Endothelial cell of umbilical vein (primary cell): ENCODE results near the gene KATNB1. TPM values are rescaled to one million over a fixed set of nuclear protein-coding genes. Genes with fewer than 3 reads are reported as not detected.

ENCODE experiments used
- BruUV-seq: library from RNA; stranded (reverse); fragments of 400-500 nt; replicated peaks from 2 replicates; lab custom pipeline; 2021; lab: Mats Ljungman, UMichigan
- CTCF ChIA-PET: fragments of 300-600, 350-600 bp; sonication (Branson Sonifier 250); formaldehyde crosslinking; loops from one replicate; lab custom pipeline; 2021; ENCODE audit warnings: antibody characterized with exemption, inconsistent platforms; lab: Charles Lee
- POLR2A ChIA-PET: fragments of 300-600, 350-600 bp; sonication (Branson Sonifier 250); formaldehyde crosslinking; loops from one replicate; lab custom pipeline; 2021; ENCODE audit warnings: antibody characterized with exemption, inconsistent platforms; lab: Charles Lee
- DNase-seq: peaks from one replicate; pipeline ENCODE4 v3.0.0-alpha.2; 2011; ENCODE audit warnings: low read depth, low spot score
- FAIRE-seq: peaks from 2 replicates; lab custom pipeline; 2011; peaks lifted over from hg19 to GRCh38; lab: Jason Lieb, UNC
- H2AFZ ChIP-seq: 2 replicates; pipeline ENCODE4 v1.6.0; 2012; ENCODE audit warnings: low read depth, low read length, control low read depth, inconsistent platforms
- H3K27ac ChIP-seq: 2 replicates; pipeline ENCODE4 v1.5.1; 2011; ENCODE audit warnings: low read depth, mild to moderate bottlenecking, control low read depth, low read length, moderate library complexity; ENCODE audit not compliant: insufficient read depth
- H3K27me3 ChIP-seq, 2 experiments: 2 replicates each; pipeline versions ENCODE4 v1.6.0 to v1.6.1; 2011; ENCODE audit warnings: low read length in 2 of 2, mixed read lengths in 1 of 2; ENCODE audit not compliant: control insufficient read depth in 2 of 2, insufficient read depth in 2 of 2
- H3K36me3 ChIP-seq, 2 experiments: 2 replicates in 1 of 2; 3 replicates in 1 of 2; pipeline ENCODE4 v1.5.1; 2011; ENCODE audit warnings: low read length in 2 of 2, mild to moderate bottlenecking in 1 of 2, moderate library complexity in 1 of 2; ENCODE audit not compliant: control insufficient read depth in 2 of 2, insufficient read depth in 2 of 2; ENCODE audit errors: extremely low read depth in 1 of 2
- H3K4me1 ChIP-seq: 3 replicates; pipeline ENCODE4 v1.5.1; 2011; ENCODE audit warnings: mild to moderate bottlenecking, low read length; ENCODE audit not compliant: control insufficient read depth, insufficient read depth; ENCODE audit errors: extremely low read depth
- H3K4me2 ChIP-seq: 2 replicates; pipeline ENCODE4 v1.6.1; 2011; ENCODE audit warnings: low read length, control low read depth, mixed read lengths; ENCODE audit not compliant: insufficient read depth
- H3K4me3 ChIP-seq, 3 experiments: fragments of 200-600 bp in 1 of 3; sonication (generic), shearing (Covaris generic) in 1 of 3; replicated peaks in 1 of 3; 2 replicates each; pipeline ENCODE4 v1.5.1; 2011 to 2016; ENCODE audit warnings: control low read depth in 3 of 3, low read length in 3 of 3, mild to moderate bottlenecking in 2 of 3, inconsistent platforms in 1 of 3, low read depth in 1 of 3, moderate library complexity in 1 of 3; ENCODE audit not compliant: insufficient read depth in 1 of 3
- H3K79me2 ChIP-seq: 2 replicates; pipeline ENCODE4 v1.6.0; 2012; ENCODE audit warnings: low read length, inconsistent platforms; ENCODE audit not compliant: control insufficient read depth, insufficient read depth
- H3K9ac ChIP-seq: replicated peaks from 2 replicates; pipeline ENCODE3; 2011; ENCODE audit warnings: low read length, control low read depth; ENCODE audit not compliant: insufficient read depth; ENCODE audit errors: extremely low read depth
- H3K9me1 ChIP-seq: replicated peaks from 3 replicates; pipeline ENCODE4 v1.6.0; 2011; ENCODE audit warnings: mild to moderate bottlenecking, low read length; ENCODE audit not compliant: control insufficient read depth, insufficient read depth; ENCODE audit errors: extremely low read depth
- H3K9me3 ChIP-seq: replicated peaks from 2 replicates; pipeline ENCODE4 v1.5.1; 2012; ENCODE audit warnings: low read length, inconsistent platforms; ENCODE audit not compliant: control insufficient read depth, insufficient read depth
- H4K20me1 ChIP-seq: replicated peaks from 2 replicates; pipeline ENCODE3; 2011; ENCODE audit warnings: mild to moderate bottlenecking, low read length; ENCODE audit not compliant: control insufficient read depth, insufficient read depth; ENCODE audit errors: extremely low read depth
- EZH2 ChIP-seq: IDR thresholded peaks from 2 replicates; pipeline ENCODE4 v1.6.1; 2012; ENCODE audit warnings: borderline replicate concordance, low read depth, mild to moderate bottlenecking, moderate library complexity, low read length, inconsistent platforms; ENCODE audit not compliant: severe bottlenecking
- FOS ChIP-seq: IDR thresholded peaks from 2 replicates; pipeline ENCODE4 v1.6.1; 2011; ENCODE audit warnings: mild to moderate bottlenecking, low read length, moderate library complexity, borderline replicate concordance; ENCODE audit not compliant: insufficient read depth
- GATA2 ChIP-seq: IDR thresholded peaks from 2 replicates; pipeline ENCODE4 v1.7.0; 2011; ENCODE audit warnings: low read depth, mild to moderate bottlenecking, moderate library complexity, mixed read lengths, low read length; ENCODE audit not compliant: insufficient read length, insufficient read depth
- JUN ChIP-seq: IDR thresholded peaks from 2 replicates; pipeline ENCODE4 v1.6.1; 2011; ENCODE audit warnings: borderline replicate concordance, low read depth; ENCODE audit not compliant: insufficient read length, insufficient read depth
- MYC ChIP-seq: IDR thresholded peaks from one replicate; pipeline ENCODE4 v1.6.1; 2011; ENCODE audit warnings: mild to moderate bottlenecking, low read depth, low read length
- POLR2A ChIP-seq: IDR thresholded peaks from 2 replicates; pipeline ENCODE4 v1.6.1; 2012; ENCODE audit warnings: low read depth, mild to moderate bottlenecking, control low read depth, low read length
- POLR2AphosphoS5 ChIP-seq: IDR thresholded peaks from 2 replicates; pipeline ENCODE4 v1.6.1; 2012; ENCODE audit warnings: low read depth, mild to moderate bottlenecking, control low read depth, low read length, moderate library complexity; ENCODE audit not compliant: insufficient read depth
- dilution Hi-C: fragments of 300-500 bp; cut with MboI; formaldehyde crosslinking; loops from one replicate; pipeline ENCODE4 v1.15.0; 2019; ENCODE audit warnings: low sequenced_read_pairs; ENCODE audit not compliant: extremely low pct_ligation_motif_present
- intact Hi-C: fragments of 100-400 bp; cut with micrococcal nuclease; formaldehyde crosslinking; loops from one replicate; pipeline ENCODE4 v1.10.0; 2022
- polyA plus RNA-seq, 4 experiments: library from polyadenylated mRNA; depleted of rRNA in 3 of 4; stranded (reverse) in 3 of 4; unstranded in 1 of 4; fragments of >200 nt; gene quantifications; 2 replicates each; pipeline versions ENCODE4 v1.2.1 to v1.2.3, GENCODE V29; 2011 to 2012; ENCODE audit warnings: missing spikeins in 1 of 4
- total RNA-seq: library from RNA; stranded (reverse); gene quantifications from 2 replicates; pipeline ENCODE4 v1.2.3, GENCODE V29; 2021
- TF ChIP-seq, protein P1 (sequence below), 2 donors: IDR thresholded peaks; 1 replicate in 1 of 2; 2 replicates in 1 of 2; pipeline ENCODE4 v1.5.1; 2011; ENCODE audit warnings: low read length in 2 of 2, mild to moderate bottlenecking in 2 of 2, moderate library complexity in 2 of 2, control low read depth in 1 of 2, inconsistent platforms in 1 of 2, low read depth in 1 of 2; ENCODE audit not compliant: insufficient read depth in 1 of 2; ENCODE audit errors: extremely low read depth in 1 of 2
- TF ChIP-seq, protein P2 (sequence below): IDR thresholded peaks from 2 replicates; pipeline ENCODE4 v1.6.1; 2011; ENCODE audit not compliant: insufficient read depth, insufficient read length

KATNB1 gene
- total and polyA plus RNA-seq, 2 donors (not counting 3 experiments of a cell fraction or from before 2014, with no cell fraction given): 25.9 to 35.9 TPM

DNA sequence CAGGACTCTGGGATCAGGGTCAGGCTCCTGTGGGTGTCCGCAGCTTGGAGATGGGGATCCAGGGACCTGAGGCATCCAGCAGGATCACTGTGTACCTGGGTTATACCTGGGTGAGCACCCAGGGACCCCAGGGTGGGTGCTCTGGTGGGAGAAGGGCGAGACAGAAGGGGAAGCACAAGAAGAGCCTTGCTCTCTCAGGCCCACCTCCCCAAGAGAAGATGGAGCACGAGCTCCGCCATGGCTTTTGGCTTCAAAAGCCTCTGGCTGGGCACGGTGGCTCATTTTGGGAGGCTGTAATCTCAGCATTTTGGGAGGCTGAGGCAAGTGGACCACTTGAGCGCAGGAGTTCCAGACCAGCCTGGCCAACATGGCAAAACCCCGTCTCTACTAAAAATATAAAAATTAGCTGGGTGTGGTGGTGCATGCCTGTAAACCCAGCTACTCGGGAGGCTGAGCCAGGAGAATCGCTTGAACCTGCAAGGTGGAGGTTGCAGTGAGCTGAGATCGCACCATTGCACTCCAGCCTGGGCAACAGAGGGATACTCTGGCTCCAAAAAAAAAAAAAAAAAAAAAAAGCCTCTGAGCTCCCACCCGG is 32.1 kb upstream of the KATNB1 start:
- Histone ChIP-seq H3K79me2 (no peaks in the 10 kb centered on the region), H3K4me3 (no peak overlapping the region), H3K27ac (no peak overlapping the region), H3K9me1 (no peaks in the 10 kb centered on the region), H3K36me3 (no peaks in the 10 kb centered on the region), H3K4me2 (no peak overlapping the region), H3K9ac (no peak overlapping the region), H3K4me1 (no peaks in the 10 kb centered on the region), H4K20me1 (no peaks in the 10 kb centered on the region), H2AFZ (no peak overlapping the region), H3K27me3 (no peaks in the 10 kb centered on the region), H3K9me3 (no peaks in the 10 kb centered on the region)
- ChIA-PET CTCF (interaction anchor here (1.5 kb wide), 1 partner anchor 20 kb away, joined by 5 read pairs; no protein-coding TSS in a partner anchor), POLR2A (interaction anchor here (0.6 to 0.7 kb wide), 2 partner anchors 21 to 1078 kb away, joined by 3 to 5 read pairs; partner anchors contain the start of gene MT1E)
- BruUV-seq: no TSS peak
- DNase-seq (no peak), FAIRE-seq (no peak)
- intact Hi-C loops (no loop called here), dilution Hi-C loops (no loop called here)
- TF ChIP-seq, protein P1, sequence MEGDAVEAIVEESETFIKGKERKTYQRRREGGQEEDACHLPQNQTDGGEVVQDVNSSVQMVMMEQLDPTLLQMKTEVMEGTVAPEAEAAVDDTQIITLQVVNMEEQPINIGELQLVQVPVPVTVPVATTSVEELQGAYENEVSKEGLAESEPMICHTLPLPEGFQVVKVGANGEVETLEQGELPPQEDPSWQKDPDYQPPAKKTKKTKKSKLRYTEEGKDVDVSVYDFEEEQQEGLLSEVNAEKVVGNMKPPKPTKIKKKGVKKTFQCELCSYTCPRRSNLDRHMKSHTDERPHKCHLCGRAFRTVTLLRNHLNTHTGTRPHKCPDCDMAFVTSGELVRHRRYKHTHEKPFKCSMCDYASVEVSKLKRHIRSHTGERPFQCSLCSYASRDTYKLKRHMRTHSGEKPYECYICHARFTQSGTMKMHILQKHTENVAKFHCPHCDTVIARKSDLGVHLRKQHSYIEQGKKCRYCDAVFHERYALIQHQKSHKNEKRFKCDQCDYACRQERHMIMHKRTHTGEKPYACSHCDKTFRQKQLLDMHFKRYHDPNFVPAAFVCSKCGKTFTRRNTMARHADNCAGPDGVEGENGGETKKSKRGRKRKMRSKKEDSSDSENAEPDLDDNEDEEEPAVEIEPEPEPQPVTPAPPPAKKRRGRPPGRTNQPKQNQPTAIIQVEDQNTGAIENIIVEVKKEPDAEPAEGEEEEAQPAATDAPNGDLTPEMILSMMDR (IDR thresholded peaks at IDR 0.05; ENCODE audit: extremely low read depth in 1 of 2, insufficient read depth in 1 of 2, low read depth in 1 of 2, low read length in 2 of 2): no peak
- TF ChIP-seq FOS: no peak
- TF ChIP-seq MYC: no peak
- TF ChIP-seq JUN: no peak
- TF ChIP-seq EZH2: no peak
- TF ChIP-seq POLR2A: no peak
- TF ChIP-seq GATA2: no peak
- no peak for TF ChIP-seq POLR2AphosphoS5
- TF ChIP-seq, protein P2, sequence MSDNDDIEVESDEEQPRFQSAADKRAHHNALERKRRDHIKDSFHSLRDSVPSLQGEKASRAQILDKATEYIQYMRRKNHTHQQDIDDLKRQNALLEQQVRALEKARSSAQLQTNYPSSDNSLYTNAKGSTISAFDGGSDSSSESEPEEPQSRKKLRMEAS: no peak
